GDM1 (cell line): Measurements from ENCODE around the gene ZNF443.
"Not testable (repeated sequence)": the region's sequence is repeated elsewhere in the genome, so short reads cannot be mapped to it uniquely, and the experiment has no call there.

Experiments
- DNase-seq: peaks from one replicate; lab custom pipeline; 2025; lab: John Stamatoyannopoulos, UW

ZNF443 gene

GRCh38 chr19:12440541-12441316, at the start of gene ZNF443:
TSS of gene ZNF443 (minus strand) at chr19:12441021. CDS start at chr19:12440914, 107 bp downstream.
- DNase-seq: peak; percentile 96

- not testable (repeated sequence) for DNase-seq
These were observed 45.5 kb upstream of the ZNF443 start for GRCh38 chr19:12486265-12486783.

GRCh38 chr19:12485571-12485970, 44.8 kb upstream of the ZNF443 start:
- no peak for DNase-seq

- no peak for DNase-seq
These were observed 44.2 kb upstream of the ZNF443 start for GRCh38 chr19:12485052-12485416.

- DNase-seq: peak; percentile 87
These were observed 43.7 kb upstream of the ZNF443 start, which contains the start of gene ZNF709 for GRCh38 chr19:12484371-12485051. TSS of gene ZNF709 (minus strand) at chr19:12484816. CDS start at chr19:12484657, 159 bp downstream.

GRCh38 chr19:12484011-12484370, 43.2 kb upstream of the ZNF443 start:
- DNase-seq: no peak

- peak; percentile 36 for DNase-seq
These were observed 41.7 kb upstream of the ZNF443 start for GRCh38 chr19:12482509-12482886.

GRCh38 chr19:12481781-12482508, 41.1 kb upstream of the ZNF443 start:
- no peak for DNase-seq

GRCh38 chr19:12478234-12478941, 37.6 kb upstream of the ZNF443 start:
- no peak for DNase-seq

- DNase-seq: not testable (repeated sequence)
These were observed 26.8 kb upstream of the ZNF443 start for GRCh38 chr19:12467651-12468050.

GRCh38 chr19:12465211-12465610, 24.4 kb upstream of the ZNF443 start:
- no peak for DNase-seq

- DNase-seq: no peak
These were observed 23.9 kb upstream of the ZNF443 start for GRCh38 chr19:12464769-12465168.

- not testable (repeated sequence) for DNase-seq
These were observed 23.3 kb upstream of the ZNF443 start for GRCh38 chr19:12464139-12464538.

- no peak for DNase-seq
These were observed 12.7 kb upstream of the ZNF443 start for GRCh38 chr19:12453495-12453894.

GRCh38 chr19:12450844-12451243, 10.0 kb upstream of the ZNF443 start:
- DNase-seq: no peak

GRCh38 chr19:12448808-12449207, 8.0 kb upstream of the ZNF443 start:
- DNase-seq: no peak

GRCh38 chr19:12439686-12440540, 908 bp downstream of the ZNF443 start:
- peak; percentile 2 for DNase-seq

- DNase-seq: not testable (repeated sequence)
These were observed 10.0 kb downstream of the ZNF443 start for GRCh38 chr19:12430726-12431299.

GRCh38 chr19:12425888-12426274, 14.9 kb downstream of the ZNF443 start:
- DNase-seq: no peak

- no peak for DNase-seq
These were observed 15.5 kb downstream of the ZNF443 start for GRCh38 chr19:12425236-12425887.
